GM12878 (cell line): ENCODE data around the gene VGLL4. TPM values are rescaled to one million over a fixed set of nuclear protein-coding genes. Genes with fewer than 3 reads are reported as not detected.

Experiments used
- ATAC-seq: fragments of 200-7000 bp; cut with Tn5 transposase; 3 replicates; pipeline ENCODE4 v1.9.1; 2020; ENCODE audit warnings: mild to moderate bottlenecking, moderate library complexity
- BruUV-seq: library from RNA; stranded (reverse); fragments of 400-500 nt; replicated peaks from 2 replicates; lab custom pipeline; 2021; lab: Mats Ljungman, UMichigan
- CTCF ChIA-PET: fragments of 300-600 bp; sonication (Branson Sonifier 250); formaldehyde crosslinking; extraction: SDS; loops from one replicate; lab custom pipeline; 2021; ENCODE audit warnings: inconsistent platforms; lab: Yijun Ruan, JAX
- POLR2A ChIA-PET: fragments of 350-600 bp; formaldehyde crosslinking; extraction: SDS; loops from one replicate; lab custom pipeline; 2021; ENCODE audit warnings: inconsistent platforms; lab: Charles Lee
- RAD21 ChIA-PET: fragments of 300-600 bp; sonication (Branson Sonifier 250); formaldehyde crosslinking; loops from one replicate; lab custom pipeline; 2023; ENCODE audit warnings: antibody characterized with exemption; ENCODE audit not compliant: unreplicated experiment; lab: Charles Lee
- SMC1A ChIA-PET: fragments of 300-600 bp; sonication (Branson Sonifier 250); formaldehyde crosslinking; loops from one replicate; lab custom pipeline; 2023; ENCODE audit not compliant: unreplicated experiment, uncharacterized antibody; lab: Charles Lee
- DNase-seq: peaks from one replicate; pipeline ENCODE4 v3.0.0-alpha.2; 2011; ENCODE audit warnings: low read depth, low spot score
- FAIRE-seq: peaks from 3 replicates; lab custom pipeline; 2011; peaks lifted over from hg19 to GRCh38; lab: Jason Lieb, UNC
- H2AFZ ChIP-seq: 2 replicates; pipeline ENCODE4 v1.6.0; 2011; ENCODE audit warnings: low read depth, low read length, control low read depth; ENCODE audit not compliant: control insufficient read depth
- H3K27ac ChIP-seq: 2 replicates; pipeline ENCODE4 v1.5.1; 2011; ENCODE audit warnings: control low read depth; ENCODE audit not compliant: control insufficient read depth, insufficient read depth
- H3K27me3 ChIP-seq, 2 experiments: replicated peaks in 1 of 2; 2 replicates each; pipeline versions ENCODE4 v1.6.0 to v1.6.1; 2011; ENCODE audit warnings: low read length in 1 of 2; ENCODE audit not compliant: control insufficient read depth in 2 of 2, insufficient read depth in 2 of 2
- H3K36me3 ChIP-seq, 2 experiments: 2 replicates each; pipeline ENCODE4 v1.5.1; 2011; ENCODE audit warnings: low read length in 1 of 2; ENCODE audit not compliant: control insufficient read depth in 2 of 2, insufficient read depth in 2 of 2
- H3K4me1 ChIP-seq: 2 replicates; pipeline ENCODE4 v1.6.1; 2011; ENCODE audit warnings: mild to moderate bottlenecking, low read length, moderate library complexity, mixed read lengths; ENCODE audit not compliant: control insufficient read depth, insufficient read depth
- H3K4me2 ChIP-seq: 2 replicates; pipeline ENCODE4 v1.6.0; 2011; ENCODE audit warnings: control low read depth; ENCODE audit not compliant: control insufficient read depth, insufficient read depth
- H3K4me3 ChIP-seq: fragments of 200-600 bp; sonication (generic); 2 replicates; pipeline ENCODE4 v1.5.1; 2016
- H3K79me2 ChIP-seq: 2 replicates; pipeline ENCODE4 v1.6.0; 2011; ENCODE audit warnings: low read length; ENCODE audit not compliant: control insufficient read depth, insufficient read depth
- H3K9ac ChIP-seq: 2 replicates; pipeline ENCODE4 v1.8.0; 2011; ENCODE audit warnings: low read length, control low read depth, mixed read lengths; ENCODE audit not compliant: control insufficient read depth, insufficient read depth
- H3K9me3 ChIP-seq: replicated peaks from 3 replicates; pipeline ENCODE4 v1.5.1; 2011; ENCODE audit warnings: mild to moderate bottlenecking, low read length; ENCODE audit not compliant: control insufficient read depth, insufficient read depth
- H4K20me1 ChIP-seq: 2 replicates; pipeline ENCODE4 v1.6.0; 2011; ENCODE audit not compliant: control insufficient read depth, insufficient read depth
- CBX3 ChIP-seq: fragments of 200-600 bp; sonication (generic); IDR thresholded peaks from 2 replicates; pipeline ENCODE4 v1.6.1; 2016; ENCODE audit warnings: low read depth, borderline replicate concordance
- E2F8 ChIP-seq: fragments of 450-650 bp; IDR thresholded peaks from 2 replicates; pipeline ENCODE4 v1.6.1; 2018; ENCODE audit warnings: mild to moderate bottlenecking, low read depth, moderate library complexity; ENCODE audit not compliant: partially characterized antibody
- ZSCAN29 ChIP-seq: fragments of 450-650 bp; IDR thresholded peaks from 2 replicates; pipeline ENCODE4 v1.6.1; 2017; ENCODE audit warnings: mild to moderate bottlenecking, moderate library complexity
- WGBS: methylation state at CpG from one replicate; pipeline ENCODE4 v1.1.6; 2016; ENCODE audit warnings: low lambda C conversion rate; ENCODE audit not compliant: insufficient replicate concordance, insufficient coverage; ENCODE audit errors: missing lambda C conversion rate; 5-methylcytosine and 5-hydroxymethylcytosine counted together
- in situ Hi-C: fragments of 300-500 bp; cut with MboI; formaldehyde crosslinking; loops from 9 replicates; pipeline ENCODE4 v1.14.3; 2018; ENCODE audit warnings: mixed read lengths
- intact Hi-C: fragments of 100-400 bp; cut with micrococcal nuclease; formaldehyde crosslinking; loops from one replicate; pipeline ENCODE4 v1.14.2; 2022; ENCODE audit not compliant: unreplicated experiment
- polyA plus RNA-seq, 11 experiments: library from polyadenylated mRNA; depleted of rRNA in 4 of 11; unstranded in 6 of 11; stranded (reverse) in 5 of 11; fragments of >200 nt; fragmentation: Nextera tagmentation in 4 of 11; fragmentation: Illumina TruSeq in 1 of 11; extraction: Ambion mirVana in 4 of 11; extraction: Trizol in 1 of 11; gene quantifications; 1 replicate in 1 of 11; 2 replicates in 10 of 11; pipeline versions ENCODE4 v1.2.1 to v1.2.3, GENCODE V29; 2011 to 2016; ENCODE audit warnings: inconsistent platforms in 2 of 11, missing spikeins in 2 of 11, low read depth in 1 of 11
- total RNA-seq, 4 experiments: library from RNA; depleted of rRNA in 3 of 4; stranded (reverse); fragments of >200 nt in 3 of 4; fragmentation: Illumina TruSeq in 1 of 4; extraction: Trizol in 1 of 4; gene quantifications; 2 replicates each; pipeline versions ENCODE4 v1.2.1 to v1.2.3, GENCODE V29; 2013 to 2021
- TF ChIP-seq, protein P1 (sequence below): IDR thresholded peaks from 2 replicates; pipeline ENCODE4 v1.6.1; 2012; ENCODE audit warnings: improper control_type of control experiment, low read depth, low read length; ENCODE audit not compliant: insufficient replicate concordance
- TF ChIP-seq, protein P2 (sequence below): IDR thresholded peaks from 2 replicates; pipeline ENCODE4 v1.6.1; 2011; ENCODE audit warnings: low read depth, low read length, improper control_type of control experiment, borderline replicate concordance
- TF ChIP-seq, protein P3 (sequence below): IDR thresholded peaks from 2 replicates; pipeline ENCODE4 v1.6.1; 2011; ENCODE audit warnings: borderline replicate concordance, low read depth, mild to moderate bottlenecking, moderate library complexity, low read length; ENCODE audit not compliant: insufficient read depth, poor library complexity, severe bottlenecking

VGLL4 gene
- total and polyA plus RNA-seq, 10 of the 15 experiments (the other 5 are each of a cell fraction or from before 2014, with no cell fraction given) = 0.44 to 38.1 (median 16.1) TPM

- 79% methylated on average over 7 of the region's 10 CpGs for WGBS
- no peaks in the 10 kb centered on the region for H3K9me3 ChIP-seq
- no TSS peak for BruUV-seq
- no peak overlapping the region for H3K4me3 ChIP-seq
- ATAC-seq (no peak), FAIRE-seq (no peak), DNase-seq (no peak)
- H3K27ac ChIP-seq = no peak overlapping the region
- H3K9ac ChIP-seq = no peak overlapping the region
- H3K79me2 ChIP-seq = no peaks in the 10 kb centered on the region
- no peaks in the 10 kb centered on the region; the same call in 1 of the 2 replicates for H4K20me1 ChIP-seq
- H3K4me1 ChIP-seq = no peaks in the 10 kb centered on the region
- no peak overlapping the region for H2AFZ ChIP-seq
- no peaks in the 10 kb centered on the region for H3K36me3 ChIP-seq
- CTCF ChIA-PET = no interaction called here
- SMC1A ChIA-PET = no interaction called here
- no peak overlapping the region for H3K4me2 ChIP-seq
- no peaks in the 10 kb centered on the region for H3K27me3 ChIP-seq
- intact Hi-C loops = no loop called here
- RAD21 ChIA-PET = no interaction called here
- POLR2A ChIA-PET = no interaction called here
- TF ChIP-seq CBX3 (no peak), E2F8 (no peak), ZSCAN29 (no peak)
- TF ChIP-seq, protein P1, sequence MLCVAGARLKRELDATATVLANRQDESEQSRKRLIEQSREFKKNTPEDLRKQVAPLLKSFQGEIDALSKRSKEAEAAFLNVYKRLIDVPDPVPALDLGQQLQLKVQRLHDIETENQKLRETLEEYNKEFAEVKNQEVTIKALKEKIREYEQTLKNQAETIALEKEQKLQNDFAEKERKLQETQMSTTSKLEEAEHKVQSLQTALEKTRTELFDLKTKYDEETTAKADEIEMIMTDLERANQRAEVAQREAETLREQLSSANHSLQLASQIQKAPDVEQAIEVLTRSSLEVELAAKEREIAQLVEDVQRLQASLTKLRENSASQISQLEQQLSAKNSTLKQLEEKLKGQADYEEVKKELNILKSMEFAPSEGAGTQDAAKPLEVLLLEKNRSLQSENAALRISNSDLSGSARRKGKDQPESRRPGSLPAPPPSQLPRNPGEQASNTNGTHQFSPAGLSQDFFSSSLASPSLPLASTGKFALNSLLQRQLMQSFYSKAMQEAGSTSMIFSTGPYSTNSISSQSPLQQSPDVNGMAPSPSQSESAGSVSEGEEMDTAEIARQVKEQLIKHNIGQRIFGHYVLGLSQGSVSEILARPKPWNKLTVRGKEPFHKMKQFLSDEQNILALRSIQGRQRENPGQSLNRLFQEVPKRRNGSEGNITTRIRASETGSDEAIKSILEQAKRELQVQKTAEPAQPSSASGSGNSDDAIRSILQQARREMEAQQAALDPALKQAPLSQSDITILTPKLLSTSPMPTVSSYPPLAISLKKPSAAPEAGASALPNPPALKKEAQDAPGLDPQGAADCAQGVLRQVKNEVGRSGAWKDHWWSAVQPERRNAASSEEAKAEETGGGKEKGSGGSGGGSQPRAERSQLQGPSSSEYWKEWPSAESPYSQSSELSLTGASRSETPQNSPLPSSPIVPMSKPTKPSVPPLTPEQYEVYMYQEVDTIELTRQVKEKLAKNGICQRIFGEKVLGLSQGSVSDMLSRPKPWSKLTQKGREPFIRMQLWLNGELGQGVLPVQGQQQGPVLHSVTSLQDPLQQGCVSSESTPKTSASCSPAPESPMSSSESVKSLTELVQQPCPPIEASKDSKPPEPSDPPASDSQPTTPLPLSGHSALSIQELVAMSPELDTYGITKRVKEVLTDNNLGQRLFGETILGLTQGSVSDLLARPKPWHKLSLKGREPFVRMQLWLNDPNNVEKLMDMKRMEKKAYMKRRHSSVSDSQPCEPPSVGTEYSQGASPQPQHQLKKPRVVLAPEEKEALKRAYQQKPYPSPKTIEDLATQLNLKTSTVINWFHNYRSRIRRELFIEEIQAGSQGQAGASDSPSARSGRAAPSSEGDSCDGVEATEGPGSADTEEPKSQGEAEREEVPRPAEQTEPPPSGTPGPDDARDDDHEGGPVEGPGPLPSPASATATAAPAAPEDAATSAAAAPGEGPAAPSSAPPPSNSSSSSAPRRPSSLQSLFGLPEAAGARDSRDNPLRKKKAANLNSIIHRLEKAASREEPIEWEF = no peak
- TF ChIP-seq, protein P2, sequence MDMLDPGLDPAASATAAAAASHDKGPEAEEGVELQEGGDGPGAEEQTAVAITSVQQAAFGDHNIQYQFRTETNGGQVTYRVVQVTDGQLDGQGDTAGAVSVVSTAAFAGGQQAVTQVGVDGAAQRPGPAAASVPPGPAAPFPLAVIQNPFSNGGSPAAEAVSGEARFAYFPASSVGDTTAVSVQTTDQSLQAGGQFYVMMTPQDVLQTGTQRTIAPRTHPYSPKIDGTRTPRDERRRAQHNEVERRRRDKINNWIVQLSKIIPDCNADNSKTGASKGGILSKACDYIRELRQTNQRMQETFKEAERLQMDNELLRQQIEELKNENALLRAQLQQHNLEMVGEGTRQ = no peak
- TF ChIP-seq, protein P3, sequence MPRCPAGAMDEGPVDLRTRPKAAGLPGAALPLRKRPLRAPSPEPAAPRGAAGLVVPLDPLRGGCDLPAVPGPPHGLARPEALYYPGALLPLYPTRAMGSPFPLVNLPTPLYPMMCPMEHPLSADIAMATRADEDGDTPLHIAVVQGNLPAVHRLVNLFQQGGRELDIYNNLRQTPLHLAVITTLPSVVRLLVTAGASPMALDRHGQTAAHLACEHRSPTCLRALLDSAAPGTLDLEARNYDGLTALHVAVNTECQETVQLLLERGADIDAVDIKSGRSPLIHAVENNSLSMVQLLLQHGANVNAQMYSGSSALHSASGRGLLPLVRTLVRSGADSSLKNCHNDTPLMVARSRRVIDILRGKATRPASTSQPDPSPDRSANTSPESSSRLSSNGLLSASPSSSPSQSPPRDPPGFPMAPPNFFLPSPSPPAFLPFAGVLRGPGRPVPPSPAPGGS = no peak
- in situ Hi-C loops = no loop called here
Observed at GRCh38 chr3:11665331-11665730, 21.6 kb upstream of the VGLL4 start.
